Smooth muscle cell (in vitro differentiated cells): ENCODE data around the gene TRIB2. TPM values are rescaled to one million over a fixed set of nuclear protein-coding genes. Genes with fewer than 3 reads are reported as not detected.

Source experiments
- DNase-seq: peaks from one replicate; lab custom pipeline; 2025; ENCODE audit not compliant: unreplicated experiment; lab: John Stamatoyannopoulos, UW
- H2AFZ ChIP-seq: fragments of 200-600 bp; sonication (generic); 2 replicates; pipeline ENCODE4 v1.6.0; 2016; ENCODE audit warnings: antibody characterized with exemption, low read depth, mild to moderate bottlenecking
- H3F3A ChIP-seq: fragments of 200-600 bp; sonication (generic); 2 replicates; pipeline ENCODE4 v1.6.0; 2017; ENCODE audit warnings: antibody characterized with exemption, low read depth
- H3K27ac ChIP-seq: fragments of 200-600 bp; sonication (generic); 2 replicates; pipeline ENCODE4 v1.5.1; 2016; ENCODE audit warnings: low read depth, mild to moderate bottlenecking
- H3K27me3 ChIP-seq: fragments of 200-600 bp; sonication (generic); 2 replicates; pipeline ENCODE4 v1.6.1; 2016; ENCODE audit warnings: low read depth, mild to moderate bottlenecking
- H3K36me3 ChIP-seq: fragments of 200-600 bp; sonication (generic); 2 replicates; pipeline ENCODE4 v1.5.1; 2016; ENCODE audit warnings: low read depth
- H3K4me1 ChIP-seq: fragments of 200-600 bp; sonication (generic); 2 replicates; pipeline ENCODE4 v1.5.1; 2016; ENCODE audit warnings: low read depth
- H3K4me2 ChIP-seq: fragments of 200-600 bp; sonication (generic); 2 replicates; pipeline ENCODE4 v1.6.0; 2016; ENCODE audit warnings: mild to moderate bottlenecking
- H3K4me3 ChIP-seq: fragments of 200-600 bp; sonication (generic); 2 replicates; pipeline ENCODE4 v1.5.1; 2016; ENCODE audit warnings: mild to moderate bottlenecking
- H3K79me2 ChIP-seq: fragments of 200-600 bp; sonication (generic); 2 replicates; pipeline ENCODE4 v1.6.0; 2016; ENCODE audit warnings: low read depth, mild to moderate bottlenecking
- H3K9ac ChIP-seq: fragments of 200-600 bp; sonication (generic); 2 replicates; pipeline ENCODE4 v1.6.0; 2016; ENCODE audit warnings: low read depth
- H3K9me3 ChIP-seq: fragments of 200-600 bp; sonication (generic); replicated peaks from 2 replicates; pipeline ENCODE4 v1.5.1; 2016; ENCODE audit warnings: low read depth
- H4K20me1 ChIP-seq: fragments of 200-600 bp; sonication (generic); 2 replicates; pipeline ENCODE4 v1.6.0; 2016; ENCODE audit warnings: low read depth
- CTCF ChIP-seq: fragments of 200-600 bp; sonication (generic); IDR thresholded peaks from 2 replicates; pipeline ENCODE4 v1.5.1; 2017; ENCODE audit warnings: borderline replicate concordance, mild to moderate bottlenecking, antibody characterized with exemption; ENCODE audit not compliant: insufficient read depth, poor library complexity, severe bottlenecking
- WGBS: methylation state at CpG from one replicate; pipeline ENCODE4 v1.1.7; 2016; ENCODE audit warnings: low lambda C conversion rate; 5-methylcytosine and 5-hydroxymethylcytosine counted together
- microRNA-seq: library from miRNA; unstranded; fragments of <30 nt; microRNA quantifications from one replicate; pipeline ENCODE4, GENCODE V29; 2016; ENCODE audit warnings: borderline number of aligned reads
- polyA plus RNA-seq: library from polyadenylated mRNA; unstranded; fragments of >200 nt; fragmentation: Nextera tagmentation; extraction: Ambion mirVana; gene quantifications from 2 replicates; pipeline ENCODE4 v1.2.1, GENCODE V29; 2016
- small RNA-seq: library from RNA; depleted of rRNA; stranded (forward); fragments of <200 nt; gene quantifications from one replicate; pipeline ENCODE3, GENCODE V24; 2014
- total RNA-seq: library from RNA; depleted of rRNA; stranded (reverse); fragments of >200 nt; gene quantifications from 2 replicates; pipeline ENCODE4 v1.2.3, GENCODE V29; 2014

The TRIB2 gene
- total and polyA plus RNA-seq, 2 experiments from 2014 or later = 31.1 to 31.5 TPM

GRCh38 chr2:12787891-12788801, 71.4 kb downstream of the TRIB2 start:
- H3K9ac ChIP-seq = no peak overlapping the region
- WGBS = 68% methylated on average over 7 of the region's 7 CpGs

GRCh38 chr2:12791906-12792305, 75.2 kb downstream of the TRIB2 start:
- no peak for DNase-seq
- no peak for TF ChIP-seq CTCF
- Histone ChIP-seq H3K9me3 (no peaks in the 10 kb centered on the region), H3K79me2 (no peaks in the 10 kb centered on the region), H3K4me2 (no peak overlapping the region), H3K36me3 (no peaks in the 10 kb centered on the region), H3K4me3 (no peak overlapping the region), H2AFZ (no peak overlapping the region), H4K20me1 (no peaks in the 10 kb centered on the region), H3K27ac (no peak overlapping the region), H3K4me1 (no peaks in the 10 kb centered on the region), H3K9ac (no peak overlapping the region), H3K27me3 (no peaks in the 10 kb centered on the region), H3F3A (no peaks in the 10 kb centered on the region)
- WGBS = 87% methylated on average over 3 of the region's 3 CpGs

More at GRCh38 chr2:12787891-12788801, 71.4 kb downstream of the TRIB2 start:
- Histone ChIP-seq H3K4me2 (no peak overlapping the region), H3K36me3 (no peaks in the 10 kb centered on the region), H3K4me1 (no peaks in the 10 kb centered on the region), H3K79me2 (no peaks in the 10 kb centered on the region), H3K27me3 (no peaks in the 10 kb centered on the region), H3K9me3 (no peaks in the 10 kb centered on the region), H3K27ac (no peak overlapping the region), H4K20me1 (no peaks in the 10 kb centered on the region), H3F3A (no peaks in the 10 kb centered on the region), H3K4me3 (no peak overlapping the region), H2AFZ (no peak overlapping the region)
- TF ChIP-seq CTCF = no peak
- DNase-seq = no peak

Small RNA genes within 50 kb of the gene (microRNA-seq; reads per million reads assigned to microRNA genes)
- gene MIR3125 = not detected

Small RNA genes within 50 kb of the gene (small RNA-seq; reads per million reads assigned to genes)
- gene MIR3125 = not detected
